Right ventricle myocardium superior (tissue), 1 donor: Measurements from ENCODE around the gene UVSSA. TPM values are rescaled to one million over a fixed set of nuclear protein-coding genes. Genes with fewer than 3 reads are reported as not detected.
A peak's percentile ranks its signal among the peaks of the same experiment; 100 is the strongest.

ENCODE experiments used
- ATAC-seq: fragments of 200-7000 bp; cut with Tn5 transposase; one replicate; pipeline ENCODE4 v1.9.1; 2020; ENCODE audit warnings: mild to moderate bottlenecking; ENCODE audit not compliant: poor library complexity
- DNase-seq: peaks from one replicate; pipeline ENCODE4 v3.0.0-alpha.2; 2020
- intact Hi-C: fragments of 100-400 bp; cut with DNase I; formaldehyde crosslinking; loops from one replicate; pipeline ENCODE4 v1.11.2; 2022
- total RNA-seq: library from RNA; stranded (reverse); fragmentation: NEBNext Ultra II Directional; extraction: Animal tissue kit (Norgen Biotek cat#: 25700); gene quantifications from one replicate; pipeline ENCODE4 v1.2.1, GENCODE V29; 2021
- donor health status: DM: no; HTN: yes; CAD: no; lungs with severe emphysema.

UVSSA gene
- total RNA-seq, 1 donor from 2014 or later: 6.7 TPM

GRCh38 chr4:1398681-1399507, 51.9 kb downstream of the UVSSA start:
- DNase-seq (peak; percentile 19), ATAC-seq (no peak)
- intact Hi-C loops: no loop called here

GRCh38 chr4:1399508-1400190, 52.6 kb downstream of the UVSSA start:
- intact Hi-C loops: no loop called here
- DNase-seq (peak; percentile 17), ATAC-seq (no peak)

- DNase-seq: peak; percentile 36
- intact Hi-C loops: no loop called here
- ATAC-seq: no peak
Observed at GRCh38 chr4:1400191-1400805, 53.3 kb downstream of the UVSSA start.

- ATAC-seq: no peak
- intact Hi-C loops: no loop called here
- DNase-seq: peak; percentile 17
Observed at GRCh38 chr4:1400831-1401408, 53.9 kb downstream of the UVSSA start.

- ATAC-seq (no peak), DNase-seq (peak; percentile 24)
- intact Hi-C loops: no loop called here
Observed at GRCh38 chr4:1401409-1402020, 54.5 kb downstream of the UVSSA start.

- ATAC-seq (no peak), DNase-seq (peak; percentile 34)
- intact Hi-C loops: no loop called here
Observed at GRCh38 chr4:1402021-1402515, 55.1 kb downstream of the UVSSA start.

GRCh38 chr4:1402516-1403091, 55.6 kb downstream of the UVSSA start:
- intact Hi-C loops: no loop called here
- DNase-seq: peak; percentile 32
- ATAC-seq: no peak

- intact Hi-C loops: no loop called here
Observed at GRCh38 chr4:1403177-1403583, 56.2 kb downstream of the UVSSA start.

GRCh38 chr4:1403591-1404572, 56.9 kb downstream of the UVSSA start:
- intact Hi-C loops: no loop called here
- no peak for ATAC-seq
- DNase-seq: peak; percentile 35

More at GRCh38 chr4:1403177-1403583, 56.2 kb downstream of the UVSSA start:
- ATAC-seq: no peak
- DNase-seq: peak; percentile 26

- ATAC-seq (no peak), DNase-seq (peak; percentile 20)
- intact Hi-C loops: no loop called here
Observed at GRCh38 chr4:1404573-1405253, 57.7 kb downstream of the UVSSA start.

GRCh38 chr4:1405254-1405635, 58.2 kb downstream of the UVSSA start:
- DNase-seq: no peak

GRCh38 chr4:1405636-1406393, 58.8 kb downstream of the UVSSA start:
- DNase-seq (peak; percentile 23), ATAC-seq (no peak)
- intact Hi-C loops: no loop called here

More at GRCh38 chr4:1405254-1405635, 58.2 kb downstream of the UVSSA start:
- intact Hi-C loops: no loop called here
- ATAC-seq: no peak

GRCh38 chr4:1406394-1406980, 59.5 kb downstream of the UVSSA start, which contains the start of gene NKX1-1:
TSS of gene NKX1-1 (minus strand) at chr4:1406442. CDS start at chr4:1406442, 0 bp downstream.
- intact Hi-C loops: no loop called here
- peak; percentile 13 for DNase-seq
- ATAC-seq: no peak

- ATAC-seq: no peak
- DNase-seq: peak; percentile 24
- intact Hi-C loops: no loop called here
Observed at GRCh38 chr4:1406981-1407656, 60.1 kb downstream of the UVSSA start.
